LHCN-M2 (cell line): ENCODE data around the gene ISCU. TPM values are rescaled to one million over a fixed set of nuclear protein-coding genes. Genes with fewer than 3 reads are reported as not detected.
"Not testable (repeated sequence)": the region's sequence is repeated elsewhere in the genome, so short reads cannot be mapped to it uniquely, and the experiment has no call there.

Experiments
- DNase-seq: peaks from one replicate; pipeline ENCODE4 v3.0.0-alpha.2; 2012; ENCODE audit warnings: low read depth
- total RNA-seq: library from RNA; depleted of rRNA; stranded (reverse); fragments of >200 nt; gene quantifications from 2 replicates; pipeline ENCODE4 v1.2.3, GENCODE V29; 2014; rRNA removed

ISCU gene
- total RNA-seq, 1 experiment from 2014 or later, result 122 TPM

DNA sequence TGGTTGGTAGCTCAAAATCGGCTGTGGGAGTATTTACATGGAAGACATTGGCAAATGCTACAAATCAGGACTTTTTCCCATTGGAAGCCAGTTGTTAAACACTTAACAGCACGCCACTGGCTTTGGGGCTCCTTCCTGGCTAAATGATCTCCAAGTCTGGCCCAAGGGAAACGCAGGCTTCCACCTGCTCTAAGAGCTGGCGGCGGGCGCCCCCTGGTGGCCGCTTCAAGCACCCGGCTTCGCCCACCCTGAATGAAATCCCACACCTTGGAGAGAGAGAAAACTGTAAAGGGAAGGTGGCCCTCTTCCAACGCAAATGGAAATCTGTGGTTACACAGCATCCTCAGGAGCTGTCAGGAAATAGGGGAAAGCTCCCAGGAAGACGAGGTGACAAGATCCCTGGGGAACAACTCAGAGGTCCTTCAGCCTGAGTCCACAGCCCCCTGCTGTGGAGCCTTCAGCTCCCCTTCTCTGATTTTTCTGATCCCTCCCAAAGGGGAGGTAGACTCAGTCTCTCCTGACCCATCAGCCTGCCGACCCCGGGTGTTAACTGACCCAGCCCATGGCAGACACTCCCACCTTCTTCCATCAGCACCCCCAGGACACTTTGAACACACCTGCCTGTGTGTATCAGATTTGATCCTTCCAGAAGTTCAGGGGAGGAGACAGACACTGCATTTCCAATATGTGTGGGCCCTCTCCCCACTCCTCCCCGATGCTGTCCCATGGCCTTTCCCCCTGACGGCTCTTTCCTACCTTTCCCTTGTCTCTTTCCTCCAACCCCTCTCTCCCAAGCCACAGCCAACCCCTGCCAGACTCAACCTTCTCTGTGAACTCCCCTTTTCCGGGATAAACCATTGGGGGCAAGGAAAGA is 55.9 kb downstream of the ISCU start:
- peak; percentile 78 for DNase-seq

DNA sequence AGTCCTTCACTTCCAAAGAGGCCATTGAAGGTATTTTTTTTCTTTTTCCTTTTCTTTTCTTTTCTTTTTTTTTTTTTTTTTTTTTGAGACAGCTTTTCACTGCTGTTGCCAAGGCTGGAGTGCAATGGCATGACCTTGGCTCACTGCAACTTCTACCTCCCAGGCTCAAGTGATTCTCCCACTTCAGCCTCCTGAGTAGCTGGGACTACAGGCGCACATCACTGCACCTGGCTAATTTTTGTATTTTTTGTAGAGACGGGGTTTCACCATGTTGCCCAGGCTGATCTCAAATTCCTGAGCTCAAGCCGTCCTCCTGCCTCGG is 56.5 kb downstream of the ISCU start:
- not testable (repeated sequence) for DNase-seq

Other genes starting within 250 kb of the ISCU start
- 15.4 and 17.1 TPM in 2 replicates for gene CMKLR1, start 223.3 kb upstream of the ISCU start, total RNA-seq
- 7.0 and 7.9 TPM in 2 replicates for gene FICD, start 47.3 kb upstream of the ISCU start, total RNA-seq
- 52.6 and 57.4 TPM in 2 replicates for gene SART3, start 1.4 kb upstream of the ISCU start, total RNA-seq
- 0.80 and 1.9 TPM in 2 replicates for gene TMEM119, start 35.5 kb downstream of the ISCU start, total RNA-seq
- 1.5 and 2.1 TPM in 2 replicates for gene SELPLG, start 71.3 kb downstream of the ISCU start, total RNA-seq
- 167 and 172 TPM in 2 replicates for gene CORO1C, start 168.9 kb downstream of the ISCU start, total RNA-seq